Measurements from ENCODE around the gene KCP.

The KCP gene

GRCh38 chr7:128939075-128939860, 28.8 kb upstream of the KCP start:
- DNase-seq (ENCODE audit: low spot score), result no peak

- DNase-seq (ENCODE audit: low spot score), result no peak
Observed at GRCh38 chr7:128938544-128939074, 28.1 kb upstream of the KCP start.

- no peak for DNase-seq (ENCODE audit: low spot score)
Observed at GRCh38 chr7:128937647-128938543, 27.4 kb upstream of the KCP start, which contains the start of gene IRF5. Gene IRF5 (plus strand): TSS chr7:128937927. CDS start chr7:128942082, 4,155 bp downstream.

- DNase-seq (ENCODE audit: low spot score), result no peak
Observed at GRCh38 chr7:128937271-128937646, 26.8 kb upstream of the KCP start.

GRCh38 chr7:128936798-128937197, 26.3 kb upstream of the KCP start:
- no peak for DNase-seq (ENCODE audit: low spot score)

GRCh38 chr7:128935342-128935730, 24.8 kb upstream of the KCP start:
- DNase-seq (ENCODE audit: low spot score), result no peak

GRCh38 chr7:128934361-128935341, 24.1 kb upstream of the KCP start:
- no peak for DNase-seq (ENCODE audit: low spot score)

- no peak for DNase-seq (ENCODE audit: low spot score)
Observed at GRCh38 chr7:128933180-128933891, 22.8 kb upstream of the KCP start.

- no peak for DNase-seq (ENCODE audit: low spot score)
Observed at GRCh38 chr7:128932862-128933179, 22.3 kb upstream of the KCP start.

- no peak for DNase-seq (ENCODE audit: low spot score)
Observed at GRCh38 chr7:128931965-128932861, 21.7 kb upstream of the KCP start.

GRCh38 chr7:128931190-128931798, 20.8 kb upstream of the KCP start:
- no peak for DNase-seq (ENCODE audit: low spot score)

- DNase-seq (ENCODE audit: low spot score), result no peak
Observed at GRCh38 chr7:128928882-128929788, 18.6 kb upstream of the KCP start.

- DNase-seq (ENCODE audit: low spot score), result no peak
Observed at GRCh38 chr7:128928159-128928813, 17.8 kb upstream of the KCP start.

- no peak for DNase-seq (ENCODE audit: low spot score)
Observed at GRCh38 chr7:128924707-128925588, 14.4 kb upstream of the KCP start.

GRCh38 chr7:128923411-128923800, 12.9 kb upstream of the KCP start:
- DNase-seq (ENCODE audit: low spot score), result no peak

- no peak for DNase-seq (ENCODE audit: low spot score)
Observed at GRCh38 chr7:128922496-128923410, 12.2 kb upstream of the KCP start.

Measured in AG08396 (cell line).